HG02678 (cell line): ENCODE measurements around the gene SHROOM3.

Experiments used
- ATAC-seq: cut with Tn5 transposase; IDR thresholded peaks from one replicate; pipeline ENCODE4 v1.9.1; 2021; ENCODE audit warnings: mild to moderate bottlenecking, moderate library complexity; ENCODE audit not compliant: unreplicated experiment

The SHROOM3 gene

DNA sequence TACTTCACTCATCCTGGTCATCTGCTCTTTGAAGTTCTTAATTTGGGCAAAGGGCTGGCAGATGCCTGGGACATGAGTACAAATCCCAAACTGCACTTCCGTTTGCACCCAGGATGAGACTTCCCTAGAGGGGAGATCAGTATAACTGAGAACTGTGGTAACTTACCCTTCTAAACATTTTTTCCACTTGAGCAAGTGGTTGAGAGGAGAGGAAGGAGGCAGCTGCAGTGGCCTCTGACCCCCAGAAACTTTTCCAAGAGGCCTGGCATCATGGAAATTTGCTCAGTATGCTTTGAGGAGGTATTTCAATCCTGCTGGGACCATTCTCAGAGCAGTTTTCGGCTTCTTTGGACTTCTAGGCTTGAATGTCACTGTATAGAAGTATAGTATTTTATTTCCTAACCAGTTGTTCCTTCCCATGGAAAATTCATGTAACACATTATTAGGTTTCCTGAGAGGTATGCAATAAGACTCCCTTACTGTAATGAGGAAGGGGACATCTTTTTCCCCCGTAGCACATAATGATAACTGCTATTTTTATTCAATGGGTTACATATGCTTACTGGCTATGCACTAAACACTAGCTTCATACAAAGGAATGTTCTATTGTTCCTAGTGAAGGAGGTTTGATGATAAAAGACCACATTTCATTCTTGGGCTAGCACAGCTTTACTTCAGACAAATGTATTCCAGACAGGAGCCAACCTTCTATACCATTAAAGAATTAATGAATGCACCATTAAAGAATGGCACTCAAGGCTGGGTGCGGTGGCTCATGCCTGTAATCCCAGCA, 129.3 kb downstream of the SHROOM3 start:
- ATAC-seq: no peak

DNA sequence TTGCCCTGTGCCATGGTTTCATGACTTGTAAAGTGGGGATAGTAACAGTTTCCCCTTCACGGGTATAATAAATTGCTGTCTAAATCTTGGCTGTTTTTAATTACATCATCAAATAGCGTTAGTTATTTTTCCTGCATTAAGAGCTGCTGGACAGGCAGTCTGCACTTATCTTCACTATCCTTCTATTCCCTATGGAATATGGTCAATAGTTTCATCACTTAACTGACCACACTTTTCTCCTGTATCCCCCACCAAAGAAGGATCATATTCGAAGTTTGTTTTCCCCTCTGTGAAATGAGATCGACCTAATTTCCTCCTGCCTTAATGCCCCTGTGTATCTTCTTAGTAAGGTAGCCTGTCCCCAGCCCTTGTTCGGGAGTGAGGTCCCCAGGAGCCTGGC, 133.2 kb downstream of the SHROOM3 start:
- no peak for ATAC-seq

DNA sequence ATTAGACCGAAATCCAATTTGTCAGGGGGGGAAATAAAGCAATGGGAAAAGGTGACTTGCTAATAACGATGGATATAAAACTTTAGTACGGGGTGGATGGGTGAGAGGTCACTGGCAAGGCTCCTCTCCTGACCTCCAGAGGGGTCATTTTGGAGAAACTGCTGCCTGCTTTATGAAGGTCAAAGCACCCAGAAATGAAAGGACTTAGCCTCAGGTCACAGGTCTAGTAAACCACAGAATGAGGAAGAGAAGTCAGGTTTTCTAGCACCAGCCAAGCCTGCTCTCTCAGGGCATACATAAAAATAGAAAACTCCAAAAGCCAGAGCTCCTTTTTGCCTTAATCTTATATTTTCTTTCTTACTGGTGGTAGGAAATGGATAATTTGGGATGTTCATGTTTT, 134.2 kb downstream of the SHROOM3 start:
- no peak for ATAC-seq

DNA sequence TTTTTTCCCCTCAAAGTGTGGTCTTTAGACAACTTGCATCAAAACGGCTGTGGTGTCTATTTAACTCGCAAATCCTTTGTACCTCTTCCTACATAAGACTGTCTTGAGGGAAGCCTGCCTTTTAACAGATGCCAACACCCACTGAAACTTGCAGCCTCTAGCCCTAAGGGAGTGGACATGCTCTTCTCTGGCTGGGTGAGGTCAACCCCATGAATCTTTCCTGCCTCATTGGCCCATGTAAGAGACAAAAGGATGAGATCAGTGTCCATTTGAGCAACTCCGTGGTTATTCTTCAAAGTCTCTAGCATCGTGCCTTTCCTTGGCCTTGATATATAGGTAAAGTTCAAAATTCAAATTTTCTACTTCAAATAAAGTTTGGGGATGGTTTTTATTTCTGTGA, 134.7 kb downstream of the SHROOM3 start:
- ATAC-seq: no peak

DNA sequence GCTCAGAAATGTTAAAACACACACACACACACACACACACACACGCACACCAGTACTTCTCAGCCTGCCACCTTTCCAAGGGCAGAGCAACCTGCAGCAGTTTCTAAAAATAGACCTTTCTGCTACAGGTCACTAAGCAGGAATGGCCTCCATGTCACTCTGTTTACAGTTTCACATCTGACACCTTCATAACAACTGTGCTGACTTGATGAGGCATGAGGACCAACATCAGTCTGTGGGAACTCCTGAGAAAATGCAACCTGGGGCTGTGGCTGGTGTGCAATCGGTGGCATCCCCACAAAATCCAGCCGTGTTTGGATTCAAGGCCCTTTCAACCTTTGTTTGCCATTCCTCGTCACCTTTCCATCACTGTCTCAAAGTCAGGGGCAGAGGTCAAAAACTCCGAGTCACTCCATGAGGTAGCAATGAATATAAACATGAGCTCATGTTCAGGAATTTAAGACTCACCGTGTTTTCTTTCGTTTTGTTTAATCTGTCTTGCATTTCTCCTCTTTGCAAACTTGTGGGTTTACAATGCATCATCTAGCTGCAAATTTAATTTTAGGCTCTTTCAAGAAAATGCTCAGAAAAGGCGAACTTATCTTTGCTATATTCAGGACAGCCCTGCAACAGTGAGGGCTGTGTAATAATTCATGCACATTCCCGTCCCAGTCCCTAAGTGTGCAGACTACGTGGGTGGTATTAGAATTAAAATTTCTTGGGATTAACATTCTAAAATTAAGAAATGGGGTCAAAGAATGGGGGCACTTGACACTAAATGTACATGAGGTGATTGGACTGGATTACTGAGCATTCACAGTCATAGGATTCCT, 135.3 kb downstream of the SHROOM3 start:
- ATAC-seq: no peak

DNA sequence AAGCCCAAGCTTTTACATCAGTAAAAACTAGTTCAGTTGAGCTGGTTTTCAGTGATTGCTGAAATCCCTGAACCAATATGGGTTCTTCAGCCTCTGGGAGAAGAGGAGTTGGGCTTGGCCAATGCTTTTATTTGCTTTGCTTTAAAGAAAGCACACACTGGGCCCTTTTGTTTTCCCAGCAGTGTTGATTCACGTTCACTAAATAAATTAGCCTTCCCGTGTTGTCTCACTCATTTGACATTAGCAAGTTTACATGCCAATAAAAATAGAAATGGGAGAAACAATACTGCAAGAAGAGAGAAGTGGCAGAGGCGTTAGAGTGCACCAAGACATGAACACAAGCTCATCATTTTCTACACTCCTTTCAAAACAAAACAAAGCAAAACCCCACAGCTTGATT, 136.2 kb downstream of the SHROOM3 start:
- ATAC-seq: no peak

DNA sequence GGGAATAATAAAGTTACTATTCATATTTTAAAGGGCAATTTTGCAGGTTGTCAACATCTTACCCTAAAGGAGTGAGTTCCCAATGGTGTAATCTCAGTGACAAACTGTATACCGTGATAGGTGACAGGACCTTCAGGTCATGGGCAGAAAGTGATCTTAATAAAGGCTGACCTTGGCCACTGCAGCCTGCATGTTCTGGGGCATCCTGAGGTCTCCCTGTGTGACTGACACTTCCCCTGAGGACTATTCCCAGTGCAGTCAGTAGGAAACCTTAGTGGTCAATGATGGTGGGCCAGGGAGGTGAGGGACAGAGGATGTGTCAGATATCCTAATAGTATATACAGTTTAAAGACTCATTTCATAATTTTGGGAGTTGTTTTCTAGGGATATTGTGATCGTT, 137.2 kb downstream of the SHROOM3 start:
- ATAC-seq: no peak

DNA sequence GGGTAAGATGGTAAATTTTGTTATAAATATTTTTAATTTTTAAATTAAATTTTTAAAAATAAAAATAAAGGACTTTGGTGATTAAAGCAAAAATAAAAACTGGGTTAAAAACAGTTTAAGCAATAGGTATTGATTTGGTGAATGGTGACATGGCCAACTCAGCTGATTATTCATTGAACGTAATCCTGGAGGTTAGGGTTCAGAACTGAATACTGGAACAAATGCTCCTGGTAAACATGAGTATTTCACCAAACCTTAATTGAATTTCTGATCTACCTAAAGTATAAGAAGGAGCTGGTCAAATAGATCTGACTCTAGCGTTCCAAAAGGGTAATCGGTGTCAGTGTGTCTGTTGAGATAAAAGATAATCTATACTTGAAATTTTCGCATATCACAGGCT, 141.8 kb downstream of the SHROOM3 start:
- ATAC-seq: no peak

DNA sequence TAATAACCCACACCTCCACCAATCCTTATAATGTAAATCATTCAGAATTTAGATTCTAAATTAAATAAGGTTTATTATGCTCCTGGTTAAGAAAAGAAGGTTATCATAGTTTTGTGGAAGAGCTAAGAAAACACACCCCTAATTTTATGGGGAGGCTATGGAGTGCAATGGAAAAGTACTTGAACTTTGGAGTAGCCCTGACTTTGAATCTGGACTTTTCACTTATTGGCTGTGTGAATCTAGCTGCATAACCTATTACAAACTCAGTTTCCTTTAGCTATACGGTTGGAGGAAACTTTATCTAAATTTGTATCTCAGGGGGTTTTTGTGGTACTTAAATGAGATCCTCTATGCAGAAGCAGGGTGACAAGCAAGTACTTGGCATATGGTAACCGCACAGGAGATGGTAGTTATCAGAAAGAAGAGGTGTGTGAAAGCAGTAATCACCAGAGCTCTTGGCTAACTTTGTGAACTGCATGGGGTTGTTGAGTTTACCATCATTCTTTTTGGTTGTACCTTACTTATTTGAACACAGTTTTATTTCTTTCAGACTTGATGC, 143.1 kb downstream of the SHROOM3 start:
- ATAC-seq: no peak

DNA sequence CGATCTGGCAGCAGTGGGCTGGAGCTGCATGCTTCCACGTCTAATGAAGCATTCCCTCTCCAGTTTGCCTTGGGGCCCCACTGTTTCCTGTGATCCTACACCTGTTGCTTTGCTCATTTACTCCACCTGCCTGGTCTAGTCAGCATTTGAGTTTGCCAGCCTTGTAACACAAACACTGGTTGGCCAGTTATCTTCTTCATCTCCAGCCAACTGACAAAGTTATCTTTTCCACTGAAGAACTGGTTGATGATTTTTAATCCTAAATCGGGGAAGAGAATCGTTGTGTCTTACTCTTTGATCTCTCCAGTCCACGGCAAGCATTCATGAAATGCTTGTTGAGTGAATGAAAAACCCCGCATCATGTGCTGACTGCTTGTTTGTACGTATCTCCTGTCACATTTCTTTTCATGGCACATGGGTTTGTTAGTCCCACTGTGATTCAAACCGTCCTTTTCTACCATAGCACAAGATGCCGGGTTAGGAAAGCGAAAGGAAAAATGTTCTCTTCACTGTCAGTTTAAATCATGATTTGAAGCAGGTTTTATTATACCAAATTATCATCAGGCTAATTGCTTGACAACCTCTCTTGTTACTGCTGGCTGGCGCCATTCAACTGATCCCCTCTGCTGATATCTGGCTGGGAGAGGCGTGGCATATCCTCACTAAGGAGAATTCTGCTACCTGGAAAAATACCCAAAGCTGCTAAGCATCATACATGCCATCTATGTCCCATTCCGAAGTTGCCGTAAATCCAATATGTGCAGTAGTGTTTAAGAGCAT, 144.8 kb downstream of the SHROOM3 start:
- ATAC-seq: no peak

DNA sequence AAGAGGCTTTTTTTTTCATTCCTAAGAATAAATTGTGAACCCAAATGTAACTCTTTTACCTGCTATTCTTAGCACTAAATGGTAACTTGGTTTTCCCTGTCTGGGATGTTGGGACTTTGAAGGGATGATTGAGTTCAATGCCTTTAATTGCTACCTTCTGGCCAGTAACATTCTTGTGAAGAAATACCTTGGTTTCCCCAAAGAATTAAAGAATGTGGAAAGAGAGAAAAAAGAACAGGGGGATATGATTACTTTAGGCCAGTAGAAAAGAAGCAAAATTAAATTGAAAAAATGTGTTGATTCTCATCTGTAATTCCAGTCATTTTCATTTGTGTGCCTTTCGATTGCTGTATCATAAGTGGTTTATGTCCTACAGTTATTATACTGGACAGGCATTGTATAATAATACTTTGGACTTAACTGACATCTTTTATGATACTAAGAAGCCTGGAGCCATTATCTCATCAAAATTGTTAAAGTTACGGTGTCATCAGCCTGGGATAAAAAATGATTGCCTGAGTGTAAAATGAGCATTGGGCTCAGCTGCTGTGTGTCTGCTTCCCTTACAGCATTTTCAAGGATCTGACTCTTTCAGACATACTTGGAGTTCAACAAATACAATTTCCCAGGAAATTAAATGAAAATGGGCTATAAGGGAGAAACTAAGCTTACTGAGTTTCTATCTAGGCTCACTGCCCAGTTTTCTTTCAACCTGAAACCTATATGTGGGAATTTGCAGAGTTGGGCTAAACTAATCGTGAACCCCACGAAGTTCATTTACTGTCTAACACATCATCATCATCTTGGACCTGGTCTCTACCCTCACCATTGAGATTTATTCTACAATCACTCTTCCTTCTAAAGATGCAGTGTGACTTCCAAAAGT, 146.3 kb downstream of the SHROOM3 start:
- no peak for ATAC-seq

DNA sequence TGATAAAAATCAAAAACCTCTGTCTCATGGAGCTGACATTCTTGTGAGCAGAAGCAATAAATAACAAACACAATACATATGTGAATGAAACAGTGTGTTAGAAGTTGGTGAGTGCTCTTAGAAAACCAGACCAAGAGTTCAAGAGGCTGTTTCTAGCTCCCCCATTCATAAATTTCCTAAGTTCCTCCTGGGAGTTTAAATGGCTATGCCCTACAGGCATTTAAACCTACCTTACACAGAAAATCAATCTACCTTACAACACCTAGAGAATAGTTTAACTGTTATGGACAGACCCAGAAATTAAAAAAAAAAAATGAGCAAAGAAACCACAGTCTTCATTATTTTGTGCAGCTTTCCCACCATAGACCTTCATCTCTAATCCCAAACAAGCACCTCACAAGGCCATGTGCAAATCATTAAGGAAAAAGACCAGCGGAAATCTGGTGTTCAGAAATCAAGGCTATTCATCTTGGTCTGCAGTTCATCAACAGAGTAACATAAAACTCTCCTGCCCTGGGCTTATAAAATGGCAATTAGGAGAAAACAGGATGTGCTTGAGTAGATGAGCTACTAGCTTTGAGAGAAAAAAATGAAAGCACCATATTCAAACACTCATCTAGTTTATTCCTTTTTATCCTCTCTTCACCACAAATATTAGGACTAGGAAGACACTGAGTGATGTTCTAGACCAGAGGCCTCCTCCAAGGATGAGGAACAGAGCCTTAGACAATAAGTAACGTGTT, 147.2 kb downstream of the SHROOM3 start:
- no peak for ATAC-seq

DNA sequence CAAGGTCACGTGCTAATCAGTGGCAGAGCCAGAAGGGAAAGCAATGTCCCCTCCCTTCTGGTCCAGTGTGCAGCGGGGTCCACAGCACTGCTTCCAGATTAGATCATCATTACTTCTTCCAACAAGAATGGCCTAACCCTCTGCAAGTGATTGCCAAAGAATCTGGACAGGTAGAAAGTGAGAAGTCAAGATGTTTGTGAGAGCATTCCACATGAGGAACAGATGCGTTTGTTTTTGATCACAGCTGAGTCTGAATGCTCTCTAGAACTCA, 147.7 kb downstream of the SHROOM3 start:
- no peak for ATAC-seq

DNA sequence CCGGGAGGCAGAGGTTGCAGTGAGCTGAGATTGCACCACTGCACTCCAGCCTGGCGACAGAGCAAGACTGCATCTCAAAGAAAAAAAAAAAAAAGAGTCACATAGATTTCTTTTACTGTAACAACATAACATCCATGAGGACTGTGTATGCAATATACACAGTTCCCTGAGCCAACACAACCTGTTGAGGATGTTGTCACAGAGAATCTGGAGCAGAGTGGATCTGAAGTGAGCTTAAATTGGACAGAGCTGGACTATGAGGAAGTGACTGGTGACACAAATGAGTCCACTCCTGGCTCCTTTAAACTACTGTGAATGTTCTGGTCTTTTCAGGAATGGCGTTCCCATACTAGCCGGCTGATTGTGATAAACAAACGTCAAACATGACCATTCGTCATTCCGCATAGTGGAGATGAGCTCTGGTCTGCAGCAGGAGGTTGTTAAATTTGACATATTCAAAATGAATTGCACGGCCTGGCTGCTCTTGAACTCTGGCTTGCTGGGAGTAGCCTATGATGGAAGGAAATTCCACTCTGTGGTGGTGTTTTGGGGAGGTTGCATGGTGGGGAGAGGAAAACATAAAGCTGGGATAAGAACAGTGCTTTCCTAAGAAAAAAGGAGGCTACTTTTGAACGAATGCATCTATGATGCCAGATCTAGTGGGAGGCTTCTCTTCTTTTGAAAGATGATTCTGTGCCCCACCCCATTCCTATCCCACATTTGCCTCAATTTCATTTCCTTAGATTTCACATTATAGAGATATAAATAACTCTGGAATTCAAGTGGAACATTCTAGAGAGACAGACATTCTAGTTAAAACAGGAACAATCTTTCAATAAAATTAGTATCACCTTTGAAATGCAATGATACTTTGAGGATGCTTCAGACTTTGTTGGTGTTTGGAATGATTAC, 149.5 kb downstream of the SHROOM3 start:
- ATAC-seq: no peak

DNA sequence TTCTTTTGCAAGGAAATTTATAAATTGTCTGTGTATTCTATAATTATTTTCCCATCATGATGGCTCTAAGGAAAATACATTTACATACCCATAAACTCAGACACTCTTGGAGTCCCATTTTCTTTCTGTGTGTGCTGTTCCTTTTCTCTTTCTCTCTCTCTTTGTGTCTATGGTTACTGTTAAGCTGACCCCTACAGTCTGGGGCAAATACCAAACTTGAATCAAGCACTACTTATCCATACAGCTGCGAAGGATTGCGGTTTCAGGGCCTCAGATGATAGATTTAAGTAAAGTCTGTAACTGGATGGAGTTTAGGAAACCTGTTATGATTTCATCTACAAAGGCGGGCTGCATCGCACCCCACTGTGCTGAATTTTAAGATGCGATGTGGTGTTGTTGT, 150.2 kb downstream of the SHROOM3 start:
- no peak for ATAC-seq

DNA sequence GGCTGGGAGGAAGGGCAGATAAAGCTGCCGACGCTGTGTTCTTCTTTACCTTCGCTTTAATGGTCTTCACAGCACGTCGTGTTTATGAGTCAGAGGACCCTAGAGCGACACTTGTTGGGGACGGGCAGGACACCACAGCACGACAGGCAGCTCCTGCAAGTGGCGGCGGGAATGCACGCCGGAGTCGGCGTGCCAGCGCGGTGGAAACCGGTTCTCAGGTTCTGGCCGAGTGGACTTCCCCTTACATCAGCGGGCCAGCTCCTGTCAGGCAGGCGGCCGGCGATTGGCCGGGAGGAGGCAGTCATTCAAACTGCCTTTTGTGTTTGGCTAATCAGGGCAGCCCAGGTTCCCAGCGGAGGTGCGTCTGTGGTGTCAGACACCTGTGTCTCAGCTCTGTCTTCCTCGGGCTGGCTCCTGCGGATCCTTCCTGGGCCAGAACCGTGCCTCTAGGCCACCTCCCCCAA, 150.9 kb downstream of the SHROOM3 start:
- peak; percentile 87 for ATAC-seq

DNA sequence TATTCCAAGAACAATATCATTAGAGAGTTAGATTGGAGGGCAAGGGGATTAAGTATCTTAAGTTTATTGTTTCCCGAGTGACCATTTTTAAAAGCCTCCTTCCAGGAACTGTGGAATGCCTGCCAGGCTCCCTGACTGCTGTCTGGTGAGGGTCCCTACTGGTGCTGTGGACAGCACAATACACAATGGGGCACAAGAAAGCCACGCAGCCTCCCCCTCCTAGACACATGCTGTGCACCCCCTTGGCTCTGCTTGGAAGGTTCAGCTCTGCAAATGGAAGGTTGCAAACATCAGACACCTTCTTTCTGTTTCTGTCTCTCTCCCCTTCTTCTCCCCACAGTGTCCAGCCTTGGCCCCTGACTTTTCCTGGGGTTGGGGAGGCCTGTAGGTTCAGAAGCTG, 153.2 kb downstream of the SHROOM3 start:
- no peak for ATAC-seq

DNA sequence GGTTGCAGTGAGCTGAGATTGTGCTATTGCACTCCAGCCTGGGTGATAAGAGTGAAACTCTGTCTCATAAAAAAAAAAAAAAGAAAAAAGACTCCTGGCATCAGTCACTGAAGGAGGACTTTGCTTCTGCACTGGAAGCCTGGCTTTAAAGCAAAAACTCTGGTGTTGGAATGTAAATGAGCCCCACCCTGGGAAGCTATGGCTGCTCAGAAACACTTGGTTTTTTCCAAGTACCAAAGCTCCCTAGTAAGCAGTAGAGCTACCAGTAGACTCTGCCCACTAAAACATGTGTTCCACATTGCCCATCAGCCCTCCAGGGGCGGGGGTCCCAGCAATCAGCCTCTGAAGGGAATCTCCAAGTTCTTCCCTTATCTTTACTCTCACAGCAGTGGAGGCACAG, 154.4 kb downstream of the SHROOM3 start:
- ATAC-seq: no peak
